Lower leg skin (tissue), 4 donors: Measurements from ENCODE around the gene ATF7. TPM values are rescaled to one million over a fixed set of nuclear protein-coding genes. Genes with fewer than 3 reads are reported as not detected.

ENCODE experiments used
- DNase-seq, 2 donors: peaks; one replicate each; pipeline ENCODE4 v3.0.0-alpha.2; 2019; ENCODE audit warnings: low spot score in 2 of 2
- H3K4me3 ChIP-seq: fragments of 200-600 bp; sonication (generic); 2 replicates; pipeline ENCODE4 v1.5.1; 2017; ENCODE audit warnings: mild to moderate bottlenecking, low read depth; ENCODE audit not compliant: poor library complexity, severe bottlenecking
- CTCF ChIP-seq, 3 donors: fragments of 450-650 bp; IDR thresholded peaks; one replicate each; pipeline ENCODE4 v1.5.1; 2016; ENCODE audit warnings: antibody characterized with exemption in 3 of 3, mild to moderate bottlenecking in 3 of 3, moderate library complexity in 2 of 3
- POLR2A ChIP-seq, 2 donors: fragments of 450-650 bp; IDR thresholded peaks; one replicate each; pipeline ENCODE4 v1.6.1; 2016 to 2017; ENCODE audit warnings: antibody characterized with exemption in 2 of 2, mild to moderate bottlenecking in 1 of 2, moderate library complexity in 1 of 2
- WGBS, 2 donors: methylation state at CpG; one replicate each; pipeline ENCODE4 v1.1.5; 2018; 5-methylcytosine and 5-hydroxymethylcytosine counted together
- intact Hi-C: fragments of 100-400 bp; cut with DNase I; formaldehyde crosslinking; loops from one replicate; pipeline ENCODE4 v1.15.0; 2023; ENCODE audit warnings: low total_unique reads
- total RNA-seq, 4 donors: library from RNA; depleted of rRNA; stranded (reverse); fragments of >200 nt; gene quantifications; one replicate each; pipeline ENCODE4 v1.1.0, GENCODE V29; 2016

The ATF7 gene
- total RNA-seq, 4 donors from 2014 or later = 25.1 to 34.4 (median 29.0) TPM

GRCh38 chr12:53485955-53486735, 140.0 kb downstream of the ATF7 start:
- H3K4me3 ChIP-seq = no peak overlapping the region
- intact Hi-C loops = no loop called here
- 93 to 95% methylated on average over 10 of the region's 10 CpGs for WGBS, 2 donors
- DNase-seq = peak in 1 of 2 donors; percentile 81
- TF ChIP-seq CTCF (IDR thresholded peaks at IDR 0.05) (no peak), POLR2A (IDR thresholded peaks at IDR 0.05) (no peak)

- no peak overlapping the region for H3K4me3 ChIP-seq
- no peak for DNase-seq
- TF ChIP-seq CTCF (IDR thresholded peaks at IDR 0.05) = no peak
- intact Hi-C loops = no loop called here
- WGBS, 2 donors = 82 to 86% methylated on average over 10 of the region's 10 CpGs
Observed at GRCh38 chr12:53484686-53485575, 141.3 kb downstream of the ATF7 start.

- 88 to 92% methylated on average over 4 of the region's 4 CpGs for WGBS, 2 donors
- TF ChIP-seq CTCF (IDR thresholded peaks at IDR 0.05) = no peak
- no peak for TF ChIP-seq POLR2A (IDR thresholded peaks at IDR 0.05)
- intact Hi-C loops = no loop called here
- DNase-seq = no peak
- H3K4me3 ChIP-seq = no peak overlapping the region
Observed at GRCh38 chr12:53483979-53484377, 142.2 kb downstream of the ATF7 start.

- WGBS, 2 donors = 50 to 56% methylated on average over 9 of the region's 9 CpGs
- TF ChIP-seq CTCF (IDR thresholded peaks at IDR 0.05) = no peak
- TF ChIP-seq POLR2A (IDR thresholded peaks at IDR 0.05) = no peak
- H3K4me3 ChIP-seq = no peak overlapping the region
- intact Hi-C loops = no loop called here
- no peak for DNase-seq
Observed at GRCh38 chr12:53483225-53483978, 142.8 kb downstream of the ATF7 start.

- no peak for TF ChIP-seq POLR2A (IDR thresholded peaks at IDR 0.05)
- no peak for TF ChIP-seq CTCF (IDR thresholded peaks at IDR 0.05)
- H3K4me3 ChIP-seq = no peak overlapping the region
- intact Hi-C loops = no loop called here
- WGBS, 2 donors = 59 to 69% methylated on average over 13 to 14 of the region's 18 CpGs
- DNase-seq = no peak
Observed at GRCh38 chr12:53482626-53483168, 143.5 kb downstream of the ATF7 start.
